SK-N-SH (cell line): ENCODE data around the gene RCCD1. TPM values are rescaled to one million over a fixed set of nuclear protein-coding genes. Genes with fewer than 3 reads are reported as not detected.

ENCODE experiments used
- CTCF ChIA-PET: fragments of 300-600, 350-600 bp; formaldehyde crosslinking; extraction: SDS; loops from one replicate; lab custom pipeline; 2021; lab: Yijun Ruan, JAX
- POLR2A ChIA-PET: fragments of 350-600 bp; sonication (Branson Sonifier 250); formaldehyde crosslinking; extraction: SDS; loops from one replicate; lab custom pipeline; 2020; ENCODE audit warnings: antibody characterized with exemption, inconsistent platforms; lab: Yijun Ruan, JAX
- DNase-seq: peaks from one replicate; pipeline ENCODE4 v3.0.0; 2012
- H2AFZ ChIP-seq: fragments of 200-600 bp; sonication (generic); 2 replicates; pipeline ENCODE4 v1.8.1; 2016; ENCODE audit warnings: antibody characterized with exemption, mild to moderate bottlenecking, low read depth
- H3F3A ChIP-seq: fragments of 200-600 bp; sonication (generic); replicated peaks from 2 replicates; pipeline ENCODE3; 2016; ENCODE audit warnings: antibody characterized with exemption, mild to moderate bottlenecking; ENCODE audit not compliant: insufficient read depth
- H3K27ac ChIP-seq, 2 experiments: fragments of 200-500 bp in 1 of 2; fragments of 200-600 bp in 1 of 2; sonication (Bioruptor generic) in 1 of 2; sonication (generic), shearing (Covaris generic) in 1 of 2; 2 replicates each; pipeline versions ENCODE4 v1.5.1 to v1.6.1; 2014 to 2016; ENCODE audit warnings: low read depth in 2 of 2, inconsistent platforms in 1 of 2, low read length in 1 of 2, mild to moderate bottlenecking in 1 of 2, mixed read lengths in 1 of 2
- H3K27me3 ChIP-seq: fragments of 200-600 bp; sonication (generic), shearing (Covaris generic); 2 replicates; pipeline ENCODE4 v1.6.1; 2016; ENCODE audit warnings: mixed run types; ENCODE audit not compliant: insufficient read depth
- H3K36me3 ChIP-seq, 2 experiments: fragments of 200-500 bp in 1 of 2; fragments of 200-600 bp in 1 of 2; sonication (Bioruptor generic) in 1 of 2; sonication (generic) in 1 of 2; replicated peaks in 1 of 2; 2 replicates each; pipeline versions ENCODE3 to v1.5.1; 2014 to 2016; ENCODE audit warnings: low read length in 1 of 2, mild to moderate bottlenecking in 1 of 2; ENCODE audit not compliant: insufficient read depth in 2 of 2, control insufficient read depth in 1 of 2
- H3K4me1 ChIP-seq, 2 experiments: fragments of 200-500 bp in 1 of 2; fragments of 200-600 bp in 1 of 2; sonication (Bioruptor generic) in 1 of 2; sonication (generic), shearing (Covaris generic) in 1 of 2; 2 replicates each; pipeline versions ENCODE4 v1.5.1 to v1.6.1; 2014 to 2016; ENCODE audit warnings: low read depth in 1 of 2, low read length in 1 of 2, mixed run types in 1 of 2; ENCODE audit not compliant: insufficient read depth in 2 of 2, control insufficient read depth in 1 of 2
- H3K4me2 ChIP-seq: fragments of 200-600 bp; sonication (generic), shearing (Covaris generic); 2 replicates; pipeline ENCODE4 v1.6.1; 2017; ENCODE audit warnings: mixed run types
- H3K4me3 ChIP-seq, 2 experiments: fragments of 200-500 bp in 1 of 2; fragments of 200-600 bp in 1 of 2; sonication (Bioruptor generic) in 1 of 2; sonication (generic), shearing (Covaris generic) in 1 of 2; 2 replicates each; pipeline versions ENCODE4 v1.5.1 to v1.8.1; 2014 to 2016; ENCODE audit warnings: low read depth in 2 of 2, inconsistent platforms in 1 of 2, low read length in 1 of 2, mild to moderate bottlenecking in 1 of 2, mixed read lengths in 1 of 2, moderate library complexity in 1 of 2
- H3K79me2 ChIP-seq: fragments of 200-600 bp; sonication (generic); 2 replicates; pipeline ENCODE4 v1.8.1; 2017; ENCODE audit warnings: mild to moderate bottlenecking; ENCODE audit not compliant: insufficient read depth
- H3K9ac ChIP-seq: fragments of 200-600 bp; sonication (generic); 2 replicates; pipeline ENCODE4 v1.6.1; 2017; ENCODE audit warnings: mixed run types
- H3K9me2 ChIP-seq: fragments of 200-600 bp; sonication (generic); 2 replicates; pipeline ENCODE4 v1.6.1; 2017; ENCODE audit warnings: mixed run types
- H3K9me3 ChIP-seq: fragments of 200-600 bp; sonication (generic); 2 replicates; pipeline ENCODE4 v1.6.1; 2017; ENCODE audit warnings: mixed run types, mild to moderate bottlenecking, moderate library complexity
- H4K20me1 ChIP-seq: fragments of 200-600 bp; sonication (generic); 2 replicates; pipeline ENCODE4 v1.6.1; 2017; ENCODE audit warnings: mild to moderate bottlenecking, mixed run types; ENCODE audit not compliant: insufficient read depth
- CTCF ChIP-seq: fragments of 200-600 bp; sonication (generic); IDR thresholded peaks from 2 replicates; pipeline ENCODE4 v1.6.1; 2017; ENCODE audit warnings: antibody characterized with exemption, mild to moderate bottlenecking, moderate library complexity
- ELF1 ChIP-seq: IDR thresholded peaks from 2 replicates; pipeline ENCODE4 v1.4.0; 2012
- EP300 ChIP-seq, 2 experiments: IDR thresholded peaks; 2 replicates each; pipeline versions ENCODE4 v1.4.0 to v1.6.1; 2012; ENCODE audit warnings: borderline replicate concordance in 1 of 2, low read depth in 1 of 2, low read length in 1 of 2
- EZH2phosphoT487 ChIP-seq: fragments of 200-600 bp; sonication (generic); IDR thresholded peaks from 2 replicates; pipeline ENCODE4 v1.6.1; 2017; ENCODE audit warnings: low read depth, mixed run types, mild to moderate bottlenecking, antibody characterized with exemption, moderate library complexity, borderline replicate concordance
- FOSL2 ChIP-seq: IDR thresholded peaks from 2 replicates; pipeline ENCODE4 v1.4.0; 2012; ENCODE audit warnings: low read depth, mild to moderate bottlenecking, moderate library complexity, borderline replicate concordance
- FOXM1 ChIP-seq: IDR thresholded peaks from 2 replicates; pipeline ENCODE4 v1.4.0; 2012; ENCODE audit warnings: low read depth, mild to moderate bottlenecking
- GATA2 ChIP-seq: sonication (generic); formaldehyde crosslinking; IDR thresholded peaks from 2 replicates; pipeline ENCODE4 v1.5.0; 2020; ENCODE audit warnings: mild to moderate bottlenecking, missing genetic modification reagents
- IRF3 ChIP-seq: fragments of 150-350 bp; IDR thresholded peaks from 2 replicates; pipeline ENCODE4 v1.6.1; 2016; ENCODE audit warnings: mild to moderate bottlenecking, low read depth, low read length
- NFIC ChIP-seq: IDR thresholded peaks from 2 replicates; pipeline ENCODE4 v1.4.0; 2012; ENCODE audit warnings: borderline replicate concordance
- PBX3 ChIP-seq: IDR thresholded peaks from 2 replicates; pipeline ENCODE4; 2012
- RCOR1 ChIP-seq: fragments of 150-350 bp; IDR thresholded peaks from 2 replicates; pipeline ENCODE4 v1.6.1; 2017; ENCODE audit warnings: antibody characterized with exemption, low read length
- SIN3A ChIP-seq: IDR thresholded peaks from 2 replicates; pipeline ENCODE4 v1.6.1; 2012; ENCODE audit warnings: low read depth, mild to moderate bottlenecking, low read length, moderate library complexity, borderline replicate concordance
- SMC3 ChIP-seq: IDR thresholded peaks from 2 replicates; pipeline ENCODE4 v1.6.1; 2012; ENCODE audit warnings: low read depth, low read length, improper control_type of control experiment
- TAF1 ChIP-seq: IDR thresholded peaks from 2 replicates; pipeline ENCODE4 v1.6.1; 2012; ENCODE audit warnings: low read depth, mild to moderate bottlenecking, low read length, moderate library complexity, borderline replicate concordance
- TCF12 ChIP-seq: IDR thresholded peaks from 2 replicates; pipeline ENCODE4 v1.4.0; 2012
- USF1 ChIP-seq: IDR thresholded peaks from 2 replicates; pipeline ENCODE4 v1.4.0; 2012; ENCODE audit warnings: low read depth, borderline replicate concordance
- USF2 ChIP-seq: fragments of 150-350 bp; IDR thresholded peaks from 2 replicates; pipeline ENCODE4 v1.6.1; 2017; ENCODE audit warnings: antibody characterized with exemption, low read length, low read depth, borderline replicate concordance
- ZBTB33 ChIP-seq: IDR thresholded peaks from 2 replicates; pipeline ENCODE4 v1.4.0; 2012; ENCODE audit warnings: low read depth, borderline replicate concordance
- WGBS: methylation state at CpG from one replicate; pipeline ENCODE4 v1.1.6; 2017; ENCODE audit warnings: low lambda C conversion rate; 5-methylcytosine and 5-hydroxymethylcytosine counted together
- polyA plus RNA-seq, 3 experiments: library from polyadenylated mRNA; depleted of rRNA; stranded (reverse); fragments of >200 nt; gene quantifications; 2 replicates each; pipeline ENCODE4 v1.2.3, GENCODE V29; 2012
- TF ChIP-seq, protein P1 (sequence below): IDR thresholded peaks from 2 replicates; pipeline ENCODE4 v1.6.1; 2012; ENCODE audit warnings: mild to moderate bottlenecking, low read depth, low read length, moderate library complexity

Gene RCCD1
- polyA plus RNA-seq, 1 of the 3 experiments (the other 2 are of a cell fraction): 21.2 TPM

GRCh38 chr15:90957791-90958190, 3.1 kb downstream of the RCCD1 start:
- H3K9ac ChIP-seq: no peak overlapping the region; the same call in 1 of the 2 replicates
- no peaks in the 10 kb centered on the region for H4K20me1 ChIP-seq
- no peaks in the 10 kb centered on the region for H3K9me2 ChIP-seq
- 94% methylated on average over 6 of the region's 6 CpGs for WGBS
- peak overlapping the region in 1 of 2 experiments; percentile 76; a peak in 1 of 4 replicates for H3K4me3 ChIP-seq
- H3K4me2 ChIP-seq: peak overlapping the region; percentile 86
- peaks cover 8% of the 10 kb centered on the region for H3F3A ChIP-seq
- no peaks in the 10 kb centered on the region for H3K27me3 ChIP-seq
- no peak overlapping the region for H2AFZ ChIP-seq
- no peak for TF ChIP-seq ZBTB33
- TF ChIP-seq ELF1: no peak
- TF ChIP-seq, protein P1, sequence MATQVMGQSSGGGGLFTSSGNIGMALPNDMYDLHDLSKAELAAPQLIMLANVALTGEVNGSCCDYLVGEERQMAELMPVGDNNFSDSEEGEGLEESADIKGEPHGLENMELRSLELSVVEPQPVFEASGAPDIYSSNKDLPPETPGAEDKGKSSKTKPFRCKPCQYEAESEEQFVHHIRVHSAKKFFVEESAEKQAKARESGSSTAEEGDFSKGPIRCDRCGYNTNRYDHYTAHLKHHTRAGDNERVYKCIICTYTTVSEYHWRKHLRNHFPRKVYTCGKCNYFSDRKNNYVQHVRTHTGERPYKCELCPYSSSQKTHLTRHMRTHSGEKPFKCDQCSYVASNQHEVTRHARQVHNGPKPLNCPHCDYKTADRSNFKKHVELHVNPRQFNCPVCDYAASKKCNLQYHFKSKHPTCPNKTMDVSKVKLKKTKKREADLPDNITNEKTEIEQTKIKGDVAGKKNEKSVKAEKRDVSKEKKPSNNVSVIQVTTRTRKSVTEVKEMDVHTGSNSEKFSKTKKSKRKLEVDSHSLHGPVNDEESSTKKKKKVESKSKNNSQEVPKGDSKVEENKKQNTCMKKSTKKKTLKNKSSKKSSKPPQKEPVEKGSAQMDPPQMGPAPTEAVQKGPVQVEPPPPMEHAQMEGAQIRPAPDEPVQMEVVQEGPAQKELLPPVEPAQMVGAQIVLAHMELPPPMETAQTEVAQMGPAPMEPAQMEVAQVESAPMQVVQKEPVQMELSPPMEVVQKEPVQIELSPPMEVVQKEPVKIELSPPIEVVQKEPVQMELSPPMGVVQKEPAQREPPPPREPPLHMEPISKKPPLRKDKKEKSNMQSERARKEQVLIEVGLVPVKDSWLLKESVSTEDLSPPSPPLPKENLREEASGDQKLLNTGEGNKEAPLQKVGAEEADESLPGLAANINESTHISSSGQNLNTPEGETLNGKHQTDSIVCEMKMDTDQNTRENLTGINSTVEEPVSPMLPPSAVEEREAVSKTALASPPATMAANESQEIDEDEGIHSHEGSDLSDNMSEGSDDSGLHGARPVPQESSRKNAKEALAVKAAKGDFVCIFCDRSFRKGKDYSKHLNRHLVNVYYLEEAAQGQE: no peak
- no peak for TF ChIP-seq NFIC
- TF ChIP-seq TAF1: no peak
- no peak for TF ChIP-seq RCOR1
- no peak for TF ChIP-seq SIN3A
- no peak for TF ChIP-seq EZH2phosphoT487
- no peak for TF ChIP-seq FOXM1
- no peak for TF ChIP-seq GATA2 (CRISPR knock-in tag)
- no peak for TF ChIP-seq SMC3
- no peak for TF ChIP-seq CTCF
- no peak for TF ChIP-seq TCF12
- TF ChIP-seq USF1: no peak
- no peak for TF ChIP-seq FOSL2
- no peak for TF ChIP-seq EP300 (IDR thresholded peaks at IDR 0.05; ENCODE audit: borderline replicate concordance in 1 of 2, low read depth in 1 of 2, low read length in 1 of 2)
- TF ChIP-seq PBX3: no peak
- no peak for TF ChIP-seq IRF3
- TF ChIP-seq USF2: no peak
- TF ChIP-seq, all 33 proteins: peak for 0
- ChIA-PET CTCF (interaction anchor here (0.8 to 10.8 kb wide), 23 partner anchors 11 to 315 kb away, joined by 3 to 186 read pairs (median 16); partner anchors contain the start of genes HDDC3, PRC1, UNC45A and VPS33B), POLR2A (interaction anchor here (1.0 to 2.5 kb wide), 5 partner anchors 11 to 61 kb away, joined by 3 to 12 read pairs (median 3); partner anchors contain the start of genes HDDC3, PRC1 and UNC45A)
- Histone ChIP-seq H3K36me3 (peaks cover 6 to 35% of the 10 kb centered on the region in 2 experiments), H3K79me2 (peaks cover 30% of the 10 kb centered on the region), H3K4me1 (peaks cover 0 to 23% of the 10 kb centered on the region in 2 experiments; a peak in 1 of 4 replicates), H3K9me3 (no peaks in the 10 kb centered on the region), H3K27ac (peak overlapping the region in 1 of 2 experiments; percentile 2; a peak in 1 of 4 replicates)
- peak; percentile 42 for DNase-seq
